Stimulated activated CD8-positive, alpha-beta memory T cell treated with anti-CD3 and anti-CD28 coated beads, Interleukin-7, amount 100 ng/mL, for 24 hours (primary cell): Measurements from ENCODE around the gene SUN1.
"Not testable (repeated sequence)": the region's sequence is repeated elsewhere in the genome, so short reads cannot be mapped to it uniquely, and the experiment has no call there.

Experiments used
- DNase-seq: peaks from one replicate; pipeline ENCODE4 v3.0.0-alpha.2; 2020; ENCODE audit warnings: low read depth

Gene SUN1

GRCh38 chr7:857661-858060 is 25.4 kb downstream of the SUN1 start:
- no peak for DNase-seq

GRCh38 chr7:859359-860030 is 27.2 kb downstream of the SUN1 start:
- DNase-seq: no peak

- DNase-seq: no peak
Observed at GRCh38 chr7:860149-860548, 27.9 kb downstream of the SUN1 start.

GRCh38 chr7:861222-861621 is 28.9 kb downstream of the SUN1 start:
- DNase-seq: no peak

- no peak for DNase-seq
Observed at GRCh38 chr7:862157-862556, 29.9 kb downstream of the SUN1 start.

- no peak for DNase-seq
Observed at GRCh38 chr7:863106-863505, 30.8 kb downstream of the SUN1 start.

- DNase-seq: no peak
Observed at GRCh38 chr7:865921-866320, 33.6 kb downstream of the SUN1 start.

GRCh38 chr7:867001-867405 is 34.7 kb downstream of the SUN1 start:
- no peak for DNase-seq

GRCh38 chr7:867406-868188 is 35.3 kb downstream of the SUN1 start:
- no peak for DNase-seq

- no peak for DNase-seq
Observed at GRCh38 chr7:868189-868486, 35.9 kb downstream of the SUN1 start.

GRCh38 chr7:869348-869747 is 37.1 kb downstream of the SUN1 start:
- no peak for DNase-seq

- no peak for DNase-seq
Observed at GRCh38 chr7:871900-872537, 39.7 kb downstream of the SUN1 start.

- not testable (repeated sequence) for DNase-seq
Observed at GRCh38 chr7:872685-873084, 40.4 kb downstream of the SUN1 start.

- peak; percentile 43 for DNase-seq
Observed at GRCh38 chr7:873367-874002, 41.2 kb downstream of the SUN1 start.

- no peak for DNase-seq
Observed at GRCh38 chr7:874031-874749, 41.9 kb downstream of the SUN1 start.

- DNase-seq: no peak
Observed at GRCh38 chr7:875051-875450, 42.8 kb downstream of the SUN1 start.

GRCh38 chr7:875476-876076 is 43.3 kb downstream of the SUN1 start:
- no peak for DNase-seq

- peak; percentile 88 for DNase-seq
Observed at GRCh38 chr7:876077-876971, 44.0 kb downstream of the SUN1 start, which contains the start of gene GET4. Gene GET4 (plus strand): TSS chr7:876554. CDS start chr7:876646, 92 bp downstream.

- no peak for DNase-seq
Observed at GRCh38 chr7:876972-877311, 44.7 kb downstream of the SUN1 start.

- no peak for DNase-seq
Observed at GRCh38 chr7:877312-878232, 45.3 kb downstream of the SUN1 start.
